GM12872 (cell line): ENCODE measurements around the gene CBFA2T3.

Experiments used
- TF ChIP-seq, protein P1 (sequence below): IDR thresholded peaks from 3 replicates; pipeline ENCODE4 v1.5.1; 2011; ENCODE audit warnings: low read depth, mild to moderate bottlenecking, low read length, moderate library complexity; ENCODE audit not compliant: insufficient read depth

CBFA2T3 gene

DNA sequence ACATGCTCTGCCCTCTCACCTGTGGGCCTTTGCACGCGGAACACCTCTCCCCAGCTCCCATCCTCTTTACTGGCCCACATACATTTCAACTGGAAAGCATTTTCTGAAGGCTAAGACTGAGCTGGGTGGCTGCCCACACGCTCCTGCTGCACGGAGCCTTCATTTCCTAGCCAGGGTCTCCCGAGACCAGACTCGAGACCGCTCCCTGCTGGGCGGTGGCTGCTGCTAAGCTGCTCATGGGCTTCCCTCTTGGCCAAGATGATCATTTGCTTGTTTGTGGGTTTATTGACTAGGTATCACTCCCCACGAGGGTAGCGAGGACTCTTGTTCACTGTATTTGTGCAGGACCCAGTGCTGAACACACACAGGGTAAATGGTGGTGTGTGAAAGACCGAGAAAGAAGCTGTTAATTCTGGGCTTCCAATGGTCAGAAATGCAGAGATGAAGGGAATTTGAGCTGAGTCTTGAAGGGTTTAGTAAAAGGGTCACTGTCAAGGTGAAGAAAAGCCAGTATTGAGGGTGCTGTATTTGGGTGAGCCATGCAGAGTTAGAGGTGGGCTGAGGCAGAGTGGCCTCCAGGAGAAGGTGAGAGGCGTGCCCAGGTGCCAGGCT lies 119.2 kb downstream of the CBFA2T3 start:
- TF ChIP-seq, protein P1, sequence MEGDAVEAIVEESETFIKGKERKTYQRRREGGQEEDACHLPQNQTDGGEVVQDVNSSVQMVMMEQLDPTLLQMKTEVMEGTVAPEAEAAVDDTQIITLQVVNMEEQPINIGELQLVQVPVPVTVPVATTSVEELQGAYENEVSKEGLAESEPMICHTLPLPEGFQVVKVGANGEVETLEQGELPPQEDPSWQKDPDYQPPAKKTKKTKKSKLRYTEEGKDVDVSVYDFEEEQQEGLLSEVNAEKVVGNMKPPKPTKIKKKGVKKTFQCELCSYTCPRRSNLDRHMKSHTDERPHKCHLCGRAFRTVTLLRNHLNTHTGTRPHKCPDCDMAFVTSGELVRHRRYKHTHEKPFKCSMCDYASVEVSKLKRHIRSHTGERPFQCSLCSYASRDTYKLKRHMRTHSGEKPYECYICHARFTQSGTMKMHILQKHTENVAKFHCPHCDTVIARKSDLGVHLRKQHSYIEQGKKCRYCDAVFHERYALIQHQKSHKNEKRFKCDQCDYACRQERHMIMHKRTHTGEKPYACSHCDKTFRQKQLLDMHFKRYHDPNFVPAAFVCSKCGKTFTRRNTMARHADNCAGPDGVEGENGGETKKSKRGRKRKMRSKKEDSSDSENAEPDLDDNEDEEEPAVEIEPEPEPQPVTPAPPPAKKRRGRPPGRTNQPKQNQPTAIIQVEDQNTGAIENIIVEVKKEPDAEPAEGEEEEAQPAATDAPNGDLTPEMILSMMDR = peak; percentile 87

DNA sequence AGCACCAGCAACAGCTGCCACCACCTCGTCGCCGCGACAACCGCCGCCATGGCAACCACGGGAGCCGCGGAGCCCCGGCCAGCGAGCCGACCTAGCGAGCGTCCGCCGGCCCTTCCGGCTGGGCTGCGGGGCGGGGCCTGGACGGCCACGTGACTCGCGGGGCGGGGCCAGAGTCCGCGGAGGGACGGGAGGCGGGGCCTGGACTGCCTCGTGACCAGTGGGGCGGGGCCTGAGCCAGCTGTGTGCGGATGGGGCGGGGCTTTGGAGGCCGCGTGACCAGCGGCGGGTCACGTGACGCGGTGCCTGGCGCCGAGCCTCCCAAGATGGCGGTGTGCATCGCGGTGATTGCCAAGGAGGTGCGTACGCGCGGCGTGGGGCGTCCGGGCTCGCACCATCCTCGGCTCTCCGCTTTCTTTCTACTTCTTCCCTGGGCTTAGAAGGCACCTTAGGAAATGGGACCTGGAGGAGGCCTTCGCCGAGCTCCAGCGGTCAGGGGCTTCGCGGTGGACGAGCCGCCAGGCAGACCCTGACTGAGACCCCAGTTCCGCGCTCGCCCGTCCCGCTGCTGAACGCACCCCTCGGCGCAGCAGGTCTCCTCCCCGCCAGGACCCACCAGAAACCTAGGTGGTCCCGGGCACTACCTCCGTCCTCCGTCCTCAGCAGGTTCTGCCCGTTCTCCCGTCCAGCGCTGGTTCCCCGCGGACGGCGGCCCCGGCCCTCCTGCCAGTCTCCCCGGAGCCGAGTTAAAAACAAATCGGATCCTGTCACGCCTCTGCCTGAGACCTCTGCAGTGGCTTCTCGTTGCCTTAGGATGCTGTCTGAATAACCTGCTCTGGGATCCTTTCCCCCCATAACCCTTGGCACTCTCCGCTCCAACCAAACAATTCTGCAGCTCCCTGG lies 119.9 kb downstream of the CBFA2T3 start, which contains the start of the genes GALNS and TRAPPC2L:
Gene GALNS (minus strand): TSS at position 120 of the 900 bp plus-strand sequence. CDS start 70 bp downstream, at position 50.
Gene TRAPPC2L (plus strand): TSS at position 300 of the 900 bp plus-strand sequence. CDS start 24 bp downstream, at position 324.
- TF ChIP-seq, protein P1 = no peak

DNA sequence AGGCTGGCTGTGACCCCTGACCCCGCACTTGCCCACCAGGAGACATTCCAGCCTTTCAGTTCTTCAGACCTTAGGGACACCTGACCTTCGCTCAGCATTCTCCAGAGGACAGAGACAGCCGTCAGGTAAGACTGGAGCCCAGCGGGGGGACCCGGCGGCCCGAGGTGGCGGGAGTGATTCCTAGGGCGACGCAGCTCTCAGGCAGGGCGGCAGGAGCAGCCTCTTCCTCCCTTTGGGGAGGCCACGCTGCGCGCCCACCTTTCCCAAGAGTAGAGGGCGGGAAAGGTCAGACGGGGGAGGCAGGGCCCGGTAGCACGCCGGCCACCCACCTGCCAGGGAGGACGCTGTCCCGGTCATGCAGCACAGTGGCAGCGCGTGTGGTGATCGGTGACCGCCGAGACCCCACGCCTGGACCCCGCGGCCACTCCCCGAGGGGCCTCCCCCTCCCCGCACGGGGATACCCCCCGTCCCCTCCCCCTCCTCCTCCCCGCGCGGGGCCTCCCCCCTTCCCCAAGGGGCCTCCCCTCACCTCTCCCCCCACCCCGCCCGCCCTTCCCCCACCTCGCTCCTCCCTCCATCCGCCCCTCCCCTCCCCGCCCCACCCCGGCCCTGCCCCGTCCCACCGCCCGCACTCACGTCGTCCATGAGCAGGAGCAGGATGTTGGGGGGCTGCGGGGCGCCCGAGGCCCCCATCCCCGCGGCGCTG lies 120.7 kb downstream of the CBFA2T3 start:
- TF ChIP-seq, protein P1 = no peak

DNA sequence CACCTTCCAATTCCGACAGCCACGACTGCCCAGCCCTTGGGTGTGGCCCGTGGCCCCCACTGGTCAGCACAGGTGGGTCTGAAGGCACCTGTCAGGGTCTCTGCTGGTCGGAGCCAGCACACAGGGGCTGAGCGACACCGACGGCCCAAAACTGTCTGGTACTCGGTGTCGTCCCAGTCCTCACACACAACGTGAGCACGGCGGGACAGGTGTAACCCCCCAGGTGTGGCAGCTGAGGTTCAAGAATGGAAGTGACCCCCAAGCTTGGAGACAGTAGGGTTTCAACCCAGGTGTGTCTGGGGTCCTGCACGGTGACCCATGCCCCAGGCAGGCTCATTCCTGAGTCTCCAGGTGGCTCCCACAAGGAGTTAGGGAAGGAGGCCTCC lies 121.3 kb downstream of the CBFA2T3 start:
- TF ChIP-seq, protein P1 = no peak

DNA sequence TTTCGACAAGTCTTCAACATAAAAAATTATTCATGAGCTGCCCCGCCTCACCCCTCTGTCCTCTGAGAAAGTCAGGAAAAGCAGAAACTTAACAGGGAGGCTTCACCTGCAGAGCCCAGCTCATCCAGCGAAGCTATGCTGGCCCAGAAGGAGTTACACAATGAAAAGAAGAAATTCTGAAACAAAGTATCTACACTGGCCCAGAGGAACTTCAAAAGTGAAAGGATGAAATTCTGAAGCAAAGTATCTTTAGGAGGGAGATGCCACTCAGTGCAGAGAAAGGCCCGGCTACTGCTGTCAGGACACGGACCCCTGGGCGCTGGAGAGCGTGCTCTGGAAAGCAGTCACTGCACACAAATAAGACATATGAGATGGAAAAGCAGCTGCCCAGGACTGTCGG lies 121.8 kb downstream of the CBFA2T3 start:
- TF ChIP-seq, protein P1 = no peak

DNA sequence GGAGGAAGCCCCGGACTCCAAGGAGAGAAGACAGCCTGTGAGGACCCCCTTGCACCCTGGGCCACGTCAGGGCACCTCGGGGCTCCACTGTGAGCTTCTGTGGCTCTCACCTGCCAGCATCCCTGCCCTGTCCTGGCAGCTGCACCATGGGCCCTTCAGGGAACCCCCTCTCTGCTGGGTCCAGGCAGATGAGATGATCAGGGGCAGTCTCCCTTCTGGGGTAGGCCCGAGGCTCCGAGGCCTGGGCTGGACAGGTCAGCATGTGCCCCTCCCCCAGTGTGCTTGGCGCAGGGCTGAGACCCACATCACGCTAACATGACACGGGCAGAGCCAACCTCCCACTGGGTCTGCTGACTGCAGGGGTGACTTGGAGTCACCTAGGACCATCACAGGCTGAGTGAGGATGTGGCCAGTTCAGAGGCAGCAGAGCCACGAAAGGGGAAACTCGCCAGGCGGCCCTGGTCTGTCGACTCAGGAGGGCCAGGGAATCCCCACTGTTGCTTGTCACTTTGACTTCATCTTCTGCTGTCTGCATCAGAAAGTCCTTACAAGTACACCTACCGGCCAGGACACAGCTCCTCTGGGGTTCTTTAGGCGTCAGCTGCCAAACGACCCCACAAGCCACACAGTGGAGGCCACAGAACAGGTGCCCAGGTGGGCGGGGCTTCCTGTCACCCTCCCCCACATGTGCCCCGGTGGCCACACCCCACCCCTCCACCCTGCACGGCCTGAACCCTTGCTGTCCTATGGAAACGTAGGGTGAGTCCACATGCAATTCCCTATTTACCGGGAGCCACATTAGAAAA lies 122.5 kb downstream of the CBFA2T3 start:
- TF ChIP-seq, protein P1 = no peak
